Stimulated activated naive CD8-positive, alpha-beta T cell treated with anti-CD3 and anti-CD28 coated beads, Interleukin-15, amount 100 ng/mL, for 72 hours (primary cell): ENCODE data around the gene PGAM4.

ENCODE experiments used
- ATAC-seq: fragments of 150-1000 bp; cut with Tn5 transposase; 2 replicates; pipeline ENCODE4 v1.10.0; 2021; ENCODE audit warnings: mild to moderate bottlenecking, moderate library complexity
- DNase-seq, 2 donors: peaks; one replicate each; pipeline ENCODE4 v3.0.0; 2021 to 2022
- H3K27ac Mint-ChIP-seq, 2 donors: one replicate each; pipeline ENCODE4 v1.8.0; 2022; ENCODE audit warnings: mild to moderate bottlenecking in 2 of 2, mixed read lengths in 2 of 2, moderate library complexity in 2 of 2
- H3K27me3 Mint-ChIP-seq: one replicate; pipeline ENCODE4 v1.8.0; 2022; ENCODE audit warnings: mixed read lengths
- H3K4me1 Mint-ChIP-seq: one replicate; pipeline ENCODE4 v1.8.0; 2022; ENCODE audit warnings: mild to moderate bottlenecking, mixed read lengths
- H3K4me3 Mint-ChIP-seq, 2 donors: one replicate each; pipeline ENCODE4 v1.8.0; 2022; ENCODE audit warnings: mild to moderate bottlenecking in 2 of 2, mixed read lengths in 2 of 2, moderate library complexity in 1 of 2
- H3K9me3 Mint-ChIP-seq, 2 donors: one replicate each; pipeline ENCODE4 v1.8.0; 2022; ENCODE audit warnings: mixed read lengths in 2 of 2

PGAM4 gene

DNA sequence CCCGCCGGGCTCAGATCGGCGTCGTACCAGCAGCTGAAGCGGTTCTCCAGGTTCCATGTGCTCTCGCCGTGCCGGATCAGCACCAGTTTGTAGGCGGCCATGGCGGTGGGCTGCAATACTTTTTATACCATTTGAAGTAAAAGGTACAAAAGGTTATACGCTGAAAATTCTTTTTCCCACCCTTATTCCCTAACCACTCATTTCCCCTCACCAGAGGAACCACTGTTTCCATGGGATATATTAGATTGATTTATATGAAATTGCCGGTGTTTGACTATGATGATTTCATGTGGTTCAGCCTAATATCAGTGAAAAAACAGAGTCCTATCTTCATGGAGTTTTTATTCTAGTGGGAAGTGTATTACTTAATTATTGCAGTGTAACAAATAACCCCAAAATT is at the start of gene PGAM4:
Gene PGAM4 (minus strand): TSS at position 101 of the 400 bp plus-strand sequence. CDS start 0 bp downstream, at position 101.
- peaks cover 5% of the 10 kb centered on the region for H3K4me1 Mint-ChIP-seq
- H3K27me3 Mint-ChIP-seq, result no peaks in the 10 kb centered on the region

DNA sequence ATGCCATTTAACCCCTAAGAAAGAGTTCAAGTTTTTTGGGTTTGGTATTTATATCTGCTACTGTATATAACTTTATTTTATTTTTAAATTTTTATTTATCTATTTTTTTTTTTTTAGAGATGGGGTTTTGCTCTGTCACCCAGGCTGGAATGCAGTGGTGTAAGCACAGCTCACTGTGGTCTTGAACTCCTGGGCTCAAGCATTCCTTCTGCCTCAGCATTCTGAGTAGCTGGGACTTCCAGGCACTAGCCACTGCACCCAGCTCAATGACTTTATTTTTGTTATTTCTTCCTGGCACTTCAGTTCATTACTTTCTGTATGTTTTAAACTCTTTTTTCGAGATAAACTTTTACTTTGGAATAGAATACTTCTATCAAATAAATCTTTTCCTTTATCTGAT is 42.4 kb upstream of the PGAM4 start:
- H3K27me3 Mint-ChIP-seq, result no peaks in the 10 kb centered on the region
- H3K27ac Mint-ChIP-seq, result no peak overlapping the region
- H3K4me1 Mint-ChIP-seq, result no peaks in the 10 kb centered on the region
- peaks cover 0 to 7% of the 10 kb centered on the region in 2 donors for H3K9me3 Mint-ChIP-seq
- DNase-seq (no peak), ATAC-seq (no peak)
- no peak overlapping the region for H3K4me3 Mint-ChIP-seq

More for the DNA sequence above, at the start of gene PGAM4:
- Mint-ChIP-seq H3K9me3 (no peaks in the 10 kb centered on the region), H3K4me3 (no peak within 1 kb of the TSS), H3K27ac (no peak within 1 kb of the TSS)
- no peak for DNase-seq
- ATAC-seq, result no peak

DNA sequence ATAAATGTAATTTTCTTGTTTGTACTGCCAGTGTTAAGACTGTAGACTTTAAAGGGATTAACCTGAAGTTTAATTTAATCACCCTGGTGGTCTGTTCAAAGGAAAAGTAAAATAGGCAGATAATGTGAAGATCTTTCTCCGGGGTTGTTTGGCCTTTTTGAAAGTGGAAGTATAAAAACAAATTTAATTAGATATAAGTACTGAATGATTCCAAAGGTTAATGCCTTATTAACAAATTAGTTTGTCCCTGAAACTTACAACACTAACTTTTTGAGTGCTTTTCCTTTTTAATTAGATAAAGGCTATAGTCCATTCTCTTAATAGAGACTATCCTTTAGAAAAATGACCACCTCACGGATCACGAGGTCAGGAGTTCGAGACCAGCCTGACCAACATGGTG is 10.4 kb upstream of the PGAM4 start:
- ATAC-seq (no peak), DNase-seq (no peak)
- H3K4me3 Mint-ChIP-seq, result no peak overlapping the region
- no peaks in the 10 kb centered on the region for H3K9me3 Mint-ChIP-seq
- no peaks in the 10 kb centered on the region for H3K4me1 Mint-ChIP-seq
- no peaks in the 10 kb centered on the region for H3K27me3 Mint-ChIP-seq
- H3K27ac Mint-ChIP-seq, result no peak overlapping the region

DNA sequence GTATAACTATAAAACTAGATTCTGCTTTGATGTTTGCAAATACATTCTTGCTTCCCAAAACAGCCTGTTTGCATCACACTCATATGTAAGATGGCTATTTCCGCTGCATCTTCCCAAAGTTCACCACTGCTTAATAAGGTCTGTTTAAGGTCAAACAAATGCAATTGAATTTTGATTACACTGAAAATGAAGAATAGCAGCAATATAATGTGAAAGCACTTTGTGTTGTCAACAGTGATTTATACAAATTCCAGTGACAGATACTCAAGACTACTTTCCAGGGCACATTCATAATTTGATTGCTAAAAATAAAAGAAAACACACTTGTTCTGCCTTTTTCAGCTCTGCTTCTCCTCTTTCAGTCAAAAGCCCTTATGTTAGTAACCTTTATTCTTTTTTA is 8.1 kb upstream of the PGAM4 start:
- no peak for ATAC-seq
- Mint-ChIP-seq H3K4me3 (no peak overlapping the region), H3K9me3 (no peaks in the 10 kb centered on the region), H3K27me3 (no peaks in the 10 kb centered on the region), H3K27ac (no peak overlapping the region), H3K4me1 (no peaks in the 10 kb centered on the region)
- no peak for DNase-seq

DNA sequence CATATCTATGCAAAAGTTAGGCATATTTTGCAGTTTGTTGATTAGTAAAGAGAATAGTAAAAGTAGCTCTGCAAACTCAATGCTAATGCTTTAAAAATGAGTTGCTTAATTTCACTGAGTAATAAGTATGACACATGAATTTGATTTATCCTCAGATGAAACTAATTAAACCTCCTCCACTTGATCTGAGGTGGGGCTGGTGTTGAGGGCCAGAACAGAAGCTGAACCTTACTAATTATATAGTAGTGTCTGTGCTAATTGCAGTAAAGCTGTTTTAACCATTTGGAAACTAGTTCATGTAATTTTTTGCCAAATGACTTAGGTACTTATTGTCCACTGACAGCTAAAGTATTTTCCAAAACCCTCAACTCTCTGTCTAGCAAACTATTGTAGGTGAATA is 7.7 kb upstream of the PGAM4 start:
- Mint-ChIP-seq H3K27me3 (no peaks in the 10 kb centered on the region), H3K4me3 (no peak overlapping the region), H3K4me1 (no peaks in the 10 kb centered on the region), H3K27ac (no peak overlapping the region), H3K9me3 (no peaks in the 10 kb centered on the region)
- DNase-seq (no peak), ATAC-seq (no peak)

DNA sequence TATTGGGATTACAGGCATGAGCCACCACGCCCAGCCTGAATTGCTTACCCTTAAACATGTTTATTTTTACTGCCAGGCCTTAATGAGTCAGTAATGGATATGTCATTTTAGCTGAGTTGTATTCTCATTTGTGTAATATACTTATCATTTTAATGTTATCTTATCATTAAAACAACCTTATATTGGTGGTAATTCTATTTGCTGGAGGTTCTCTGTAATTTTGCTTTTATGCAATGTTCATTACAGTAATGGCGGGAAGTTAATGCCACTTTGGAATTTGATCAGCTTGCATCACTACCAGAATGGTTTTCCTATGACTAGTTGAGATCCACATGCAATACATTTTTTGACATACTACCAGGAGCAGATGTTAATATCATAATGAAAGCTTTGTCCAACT is 6.3 kb upstream of the PGAM4 start:
- DNase-seq (no peak), ATAC-seq (no peak)
- H3K4me1 Mint-ChIP-seq, result no peaks in the 10 kb centered on the region
- H3K27me3 Mint-ChIP-seq, result no peaks in the 10 kb centered on the region
- H3K9me3 Mint-ChIP-seq, result no peaks in the 10 kb centered on the region
- H3K27ac Mint-ChIP-seq, result no peak overlapping the region
- H3K4me3 Mint-ChIP-seq, result no peak overlapping the region

DNA sequence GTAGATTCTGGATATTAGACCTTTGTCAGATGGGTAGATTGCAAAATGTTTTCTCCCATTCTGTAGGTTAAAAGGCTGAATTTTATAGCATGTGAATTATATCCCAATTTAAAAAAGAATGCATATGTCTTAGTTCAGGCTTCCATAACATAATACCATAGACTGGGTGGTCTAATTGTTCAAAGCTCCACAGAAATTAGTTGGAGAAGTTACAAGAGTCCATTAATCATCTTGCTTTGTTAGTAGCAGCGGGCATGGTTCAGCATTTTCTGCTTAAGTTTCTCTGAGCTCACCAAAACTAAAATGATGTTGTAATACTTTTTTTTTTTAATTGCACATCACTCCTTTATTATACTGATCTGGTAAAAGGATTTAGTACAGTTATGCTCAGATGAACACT is 1.8 kb downstream of the PGAM4 start:
- H3K4me3 Mint-ChIP-seq, result no peak overlapping the region
- no peak overlapping the region for H3K27ac Mint-ChIP-seq
- DNase-seq (no peak), ATAC-seq (no peak)
- no peaks in the 10 kb centered on the region for H3K27me3 Mint-ChIP-seq
- H3K4me1 Mint-ChIP-seq, result peaks cover 7% of the 10 kb centered on the region
- no peaks in the 10 kb centered on the region for H3K9me3 Mint-ChIP-seq

DNA sequence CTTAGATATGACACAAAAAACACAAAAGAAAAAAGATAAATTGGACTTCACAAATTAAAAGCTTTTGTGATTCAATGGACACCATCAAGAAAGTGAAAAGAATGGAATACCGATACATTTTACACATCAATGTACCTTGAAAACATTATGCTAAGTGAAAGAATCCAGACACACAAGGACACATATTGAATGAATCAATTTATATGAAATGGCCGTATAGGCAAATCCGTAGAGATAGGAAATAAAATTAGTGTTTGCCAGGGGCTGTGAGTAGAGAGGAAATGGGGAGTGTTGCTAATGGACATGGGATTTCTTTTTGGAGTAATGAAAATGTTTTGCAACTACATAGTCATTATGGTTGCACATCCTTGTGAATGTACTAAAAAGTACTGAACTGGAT is 3.1 kb downstream of the PGAM4 start:
- Mint-ChIP-seq H3K27ac (no peak overlapping the region), H3K4me1 (peaks cover 19% of the 10 kb centered on the region), H3K4me3 (no peak overlapping the region), H3K27me3 (no peaks in the 10 kb centered on the region), H3K9me3 (no peaks in the 10 kb centered on the region)
- ATAC-seq, result no peak
- no peak for DNase-seq

DNA sequence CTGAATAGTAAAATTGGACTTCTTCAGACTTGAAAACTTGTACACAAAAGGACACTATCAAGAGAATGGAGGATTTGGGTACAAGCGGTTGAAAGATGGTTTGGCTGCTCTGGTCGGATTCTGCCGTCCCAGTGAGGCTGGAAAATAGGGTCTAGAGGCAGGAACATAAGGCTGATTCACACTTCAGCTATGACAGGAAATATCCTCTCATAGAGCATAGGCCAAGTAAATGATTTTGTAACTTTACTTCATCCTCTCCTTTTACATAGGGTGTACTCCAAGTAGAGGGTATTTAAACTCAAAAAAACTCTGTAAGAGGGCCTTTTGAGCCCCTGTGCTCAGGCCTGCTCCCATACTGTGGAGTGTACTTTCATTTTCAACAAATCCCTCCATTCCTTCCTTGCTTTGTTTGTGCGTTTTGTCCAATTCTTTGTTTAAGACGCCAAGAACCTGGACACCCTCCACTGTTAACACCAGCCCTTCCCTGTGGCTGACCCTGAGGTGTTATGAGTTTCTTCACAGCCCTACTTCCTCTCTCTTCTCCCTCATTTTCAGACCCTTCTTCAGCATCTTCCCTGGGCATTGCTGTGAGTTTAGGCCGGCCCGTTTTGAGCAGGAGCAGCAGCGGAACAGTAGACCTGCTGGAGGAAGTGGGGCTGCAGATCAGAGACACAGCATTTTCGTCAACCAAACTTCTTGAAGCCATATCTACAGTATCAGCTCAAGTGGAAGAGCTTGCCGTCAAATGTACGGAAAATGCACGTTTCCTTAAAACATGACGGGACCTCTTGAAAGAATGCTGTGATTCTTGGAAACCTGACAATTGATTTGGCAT is 7.2 kb downstream of the PGAM4 start:
- Mint-ChIP-seq H3K4me1 (peaks cover 46% of the 10 kb centered on the region), H3K27ac (peak overlapping the region; percentile 91 to 98), H3K4me3 (peak overlapping the region; percentile 88 to 89), H3K9me3 (no peaks in the 10 kb centered on the region), H3K27me3 (no peaks in the 10 kb centered on the region)
- ATAC-seq (peak; percentile 60), DNase-seq (no peak)

DNA sequence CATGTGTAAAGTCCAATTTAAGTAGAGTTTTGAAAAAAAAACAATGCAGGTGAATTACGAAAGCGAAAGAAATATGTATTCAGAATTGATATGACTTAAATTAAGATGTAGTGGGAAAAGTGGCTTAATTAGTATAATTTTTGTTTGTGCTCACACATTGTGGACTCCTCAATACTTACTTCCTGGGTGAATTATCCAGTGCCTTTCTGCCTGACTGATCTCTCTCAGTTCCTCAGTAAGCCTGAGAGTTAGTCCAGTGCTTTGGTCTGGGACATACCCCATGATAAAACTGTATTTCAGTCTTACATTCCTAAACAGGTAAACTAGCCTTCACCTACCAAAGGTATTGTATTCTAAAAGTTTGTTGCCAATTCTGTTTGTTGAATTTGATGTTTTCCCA is 8.4 kb downstream of the PGAM4 start:
- peaks cover 43% of the 10 kb centered on the region for H3K4me1 Mint-ChIP-seq
- H3K27ac Mint-ChIP-seq, result peak overlapping the region; percentile 87 to 93
- ATAC-seq, result no peak
- DNase-seq, result no peak
- no peaks in the 10 kb centered on the region for H3K27me3 Mint-ChIP-seq
- peak overlapping the region; percentile 88 to 89 for H3K4me3 Mint-ChIP-seq
- H3K9me3 Mint-ChIP-seq, result no peaks in the 10 kb centered on the region

DNA sequence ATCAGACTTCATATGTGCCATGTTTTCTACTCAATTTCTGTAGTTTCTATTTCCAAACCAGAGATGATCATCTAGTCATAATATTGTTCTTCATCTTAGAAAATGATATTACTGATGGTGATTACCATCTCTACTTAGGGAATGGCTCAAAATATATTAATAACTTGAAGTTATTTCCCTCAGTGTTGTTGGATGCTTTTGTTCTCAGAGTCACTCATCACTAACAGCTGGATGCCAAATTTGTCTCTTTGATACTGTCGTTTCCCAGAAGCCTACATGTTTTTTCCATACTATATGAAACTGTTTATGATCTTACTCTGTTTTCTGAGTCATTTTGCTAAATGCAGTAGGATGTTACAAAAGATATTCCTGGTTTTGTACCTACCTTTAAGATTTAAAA is 8.9 kb downstream of the PGAM4 start:
- ATAC-seq (peak; percentile 48), DNase-seq (no peak)
- Mint-ChIP-seq H3K27ac (peak overlapping the region; percentile 87 to 93), H3K27me3 (no peaks in the 10 kb centered on the region), H3K4me3 (peak overlapping the region; percentile 88 to 89), H3K9me3 (no peaks in the 10 kb centered on the region), H3K4me1 (peaks cover 47% of the 10 kb centered on the region)

DNA sequence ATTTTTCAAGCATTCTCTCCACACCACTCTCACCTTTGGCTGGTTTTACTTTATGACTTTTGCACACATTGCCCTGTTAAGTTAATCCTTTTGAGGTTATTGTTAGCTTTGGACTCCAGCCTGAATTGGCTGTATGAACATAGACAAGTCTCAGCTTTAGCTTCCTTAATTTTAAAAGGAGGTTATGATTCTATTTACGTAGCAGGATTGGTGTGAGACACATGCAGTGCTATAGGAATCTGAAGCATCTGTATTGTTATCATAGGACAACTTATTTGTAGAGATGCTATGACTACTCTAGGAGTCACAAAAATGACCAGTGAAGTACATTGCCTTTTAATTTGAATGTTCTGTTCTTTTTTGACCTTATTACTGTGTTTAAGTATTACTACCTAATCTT is 15.7 kb downstream of the PGAM4 start:
- DNase-seq (no peak), ATAC-seq (no peak)
- H3K27me3 Mint-ChIP-seq, result no peaks in the 10 kb centered on the region
- H3K27ac Mint-ChIP-seq, result no peak overlapping the region
- no peaks in the 10 kb centered on the region for H3K9me3 Mint-ChIP-seq
- peaks cover 16% of the 10 kb centered on the region for H3K4me1 Mint-ChIP-seq
- H3K4me3 Mint-ChIP-seq, result no peak overlapping the region

DNA sequence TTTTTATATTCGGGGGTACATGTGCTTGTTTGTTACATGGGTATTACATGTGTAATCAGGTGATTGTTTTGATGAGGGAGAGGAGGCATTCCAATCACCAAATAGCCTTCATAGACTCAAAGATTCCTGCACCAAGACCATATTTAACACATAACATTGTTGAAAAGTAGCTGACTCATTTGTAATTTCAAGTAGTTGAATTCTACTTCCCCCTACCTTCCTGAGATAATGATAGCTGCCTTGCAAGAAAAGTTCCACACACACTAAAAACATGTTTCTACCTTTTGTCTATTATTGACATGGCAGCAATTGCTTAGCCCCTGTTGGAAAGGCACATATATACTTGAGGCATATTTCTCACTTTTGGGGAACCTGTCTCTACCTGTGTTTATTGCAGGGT is 16.1 kb downstream of the PGAM4 start:
- H3K9me3 Mint-ChIP-seq, result no peaks in the 10 kb centered on the region
- H3K4me3 Mint-ChIP-seq, result no peak overlapping the region
- DNase-seq (no peak), ATAC-seq (no peak)
- peaks cover 16% of the 10 kb centered on the region for H3K4me1 Mint-ChIP-seq
- no peaks in the 10 kb centered on the region for H3K27me3 Mint-ChIP-seq
- no peak overlapping the region for H3K27ac Mint-ChIP-seq

DNA sequence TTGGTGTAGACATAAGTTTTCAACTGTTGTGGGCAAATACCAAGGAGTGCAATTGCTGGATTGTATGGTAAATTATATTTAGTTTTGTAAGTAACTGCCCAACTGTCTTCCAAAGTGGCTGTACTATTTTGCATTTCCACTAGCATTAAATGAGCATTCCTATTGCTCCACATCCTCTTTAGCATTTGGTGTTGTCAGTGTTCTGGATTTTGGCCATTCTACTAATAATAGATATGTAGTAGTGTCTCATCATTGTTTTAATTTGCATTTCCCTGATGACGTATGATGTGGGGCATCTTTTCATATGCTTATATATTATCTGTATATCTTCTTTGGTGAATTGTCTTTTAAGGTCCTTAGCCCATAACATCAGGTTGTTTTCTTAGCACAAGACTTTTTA is 17.3 kb downstream of the PGAM4 start:
- ATAC-seq, result no peak
- Mint-ChIP-seq H3K27me3 (no peaks in the 10 kb centered on the region), H3K4me3 (no peak overlapping the region), H3K27ac (no peak overlapping the region), H3K4me1 (peaks cover 6% of the 10 kb centered on the region), H3K9me3 (no peaks in the 10 kb centered on the region)
- no peak for DNase-seq

DNA sequence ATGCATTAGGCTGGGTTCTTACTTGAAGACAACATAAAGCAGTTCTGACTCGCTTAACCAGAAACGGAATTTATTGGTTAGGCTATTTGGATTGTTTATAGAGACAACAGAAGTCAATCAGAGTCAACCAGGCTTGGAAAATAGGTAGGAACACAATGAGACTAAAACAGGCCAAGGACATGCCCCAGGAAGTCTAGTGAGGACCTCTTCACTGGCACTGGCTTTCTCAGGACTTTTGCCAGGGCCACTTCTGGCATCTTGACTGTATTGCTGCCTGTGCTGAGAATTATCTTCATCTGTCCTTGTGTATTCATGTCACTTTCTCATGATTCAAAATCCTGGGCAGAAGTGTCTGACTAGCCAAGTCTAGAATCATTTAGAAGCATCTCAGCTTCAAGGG is 19.6 kb downstream of the PGAM4 start:
- Mint-ChIP-seq H3K4me3 (no peak overlapping the region), H3K4me1 (no peaks in the 10 kb centered on the region), H3K27me3 (no peaks in the 10 kb centered on the region), H3K9me3 (no peaks in the 10 kb centered on the region), H3K27ac (no peak overlapping the region)
- no peak for DNase-seq
- no peak for ATAC-seq

DNA sequence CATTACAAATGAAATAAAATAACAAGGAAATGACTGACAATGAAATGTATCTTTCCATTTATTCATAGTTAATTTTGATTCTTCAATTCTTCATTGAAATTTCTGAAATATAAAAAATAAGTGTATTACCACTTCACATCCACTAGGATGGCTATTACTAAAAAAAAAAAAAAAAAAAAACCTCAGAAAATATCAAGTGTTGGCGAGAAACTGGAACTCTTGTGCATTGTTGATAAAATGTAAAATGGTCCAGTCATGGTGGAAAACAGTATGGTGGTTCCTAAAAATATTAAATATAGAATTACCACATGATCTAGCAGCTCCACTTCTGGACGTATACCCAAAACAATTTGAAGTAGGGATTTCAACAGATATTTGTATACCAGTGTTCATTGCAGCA is 22.9 kb downstream of the PGAM4 start:
- Mint-ChIP-seq H3K27ac (no peak overlapping the region), H3K27me3 (no peaks in the 10 kb centered on the region), H3K4me3 (no peak overlapping the region), H3K4me1 (no peaks in the 10 kb centered on the region), H3K9me3 (no peaks in the 10 kb centered on the region)
- ATAC-seq (no peak), DNase-seq (no peak)
